SU-DHL-6 (cell line): Measurements from ENCODE around the gene STT3B.

ENCODE experiments used
- EZH2phosphoT487 ChIP-seq: fragments of 200-600 bp; sonication (generic), shearing (Covaris generic); conservative IDR thresholded peaks from 2 replicates; pipeline ENCODE4 v1.6.1; 2018; ENCODE audit warnings: mild to moderate bottlenecking, antibody characterized with exemption, low read length, moderate library complexity, mixed read lengths
- TF ChIP-seq, protein P1 (sequence below): fragments of 200-600 bp; sonication (generic); IDR thresholded peaks from one replicate; pipeline ENCODE4 v1.5.1; 2017; ENCODE audit warnings: antibody characterized with exemption, mild to moderate bottlenecking, low read length, moderate library complexity; ENCODE audit not compliant: insufficient read depth, poor library complexity, severe bottlenecking

DNA sequence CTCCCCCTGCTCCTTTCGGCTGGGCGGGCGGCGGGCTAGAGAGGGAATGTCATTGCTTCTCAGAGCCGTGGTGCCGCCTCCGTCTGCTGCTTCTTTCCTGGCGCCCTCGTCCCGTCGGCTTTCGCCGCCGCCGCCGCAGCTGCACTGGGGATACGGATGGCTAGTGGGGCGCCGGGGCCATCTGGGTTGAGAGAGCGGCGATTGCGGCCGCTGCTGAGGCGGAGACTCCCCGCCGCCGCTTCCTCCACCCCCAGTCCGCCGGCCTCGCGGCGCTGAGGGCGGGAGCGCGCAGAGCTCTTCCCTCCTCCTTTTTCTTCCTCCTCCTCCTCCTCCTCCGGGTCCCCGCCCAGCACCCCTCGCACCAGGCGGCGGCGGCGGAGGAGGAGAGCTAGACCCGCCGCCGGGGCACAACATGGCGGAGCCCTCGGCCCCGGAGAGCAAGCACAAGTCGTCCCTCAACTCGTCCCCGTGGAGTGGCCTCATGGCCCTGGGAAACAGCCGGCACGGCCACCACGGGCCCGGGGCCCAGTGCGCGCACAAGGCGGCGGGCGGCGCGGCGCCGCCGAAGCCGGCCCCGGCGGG is at the start of gene STT3B:
- TF ChIP-seq, protein P1, sequence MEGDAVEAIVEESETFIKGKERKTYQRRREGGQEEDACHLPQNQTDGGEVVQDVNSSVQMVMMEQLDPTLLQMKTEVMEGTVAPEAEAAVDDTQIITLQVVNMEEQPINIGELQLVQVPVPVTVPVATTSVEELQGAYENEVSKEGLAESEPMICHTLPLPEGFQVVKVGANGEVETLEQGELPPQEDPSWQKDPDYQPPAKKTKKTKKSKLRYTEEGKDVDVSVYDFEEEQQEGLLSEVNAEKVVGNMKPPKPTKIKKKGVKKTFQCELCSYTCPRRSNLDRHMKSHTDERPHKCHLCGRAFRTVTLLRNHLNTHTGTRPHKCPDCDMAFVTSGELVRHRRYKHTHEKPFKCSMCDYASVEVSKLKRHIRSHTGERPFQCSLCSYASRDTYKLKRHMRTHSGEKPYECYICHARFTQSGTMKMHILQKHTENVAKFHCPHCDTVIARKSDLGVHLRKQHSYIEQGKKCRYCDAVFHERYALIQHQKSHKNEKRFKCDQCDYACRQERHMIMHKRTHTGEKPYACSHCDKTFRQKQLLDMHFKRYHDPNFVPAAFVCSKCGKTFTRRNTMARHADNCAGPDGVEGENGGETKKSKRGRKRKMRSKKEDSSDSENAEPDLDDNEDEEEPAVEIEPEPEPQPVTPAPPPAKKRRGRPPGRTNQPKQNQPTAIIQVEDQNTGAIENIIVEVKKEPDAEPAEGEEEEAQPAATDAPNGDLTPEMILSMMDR = no peak
- no peak for TF ChIP-seq EZH2phosphoT487
